Right lobe of liver (tissue), 4 donors: ENCODE measurements around the gene KCND3.

Experiments
- CTCF ChIP-seq, 4 donors: fragments of 200-600 bp in 3 of 4; fragments of 450-650 bp in 1 of 4; IDR thresholded peaks; one replicate each; pipeline versions ENCODE4 v1.5.1 to v1.8.0; 2016 to 2022; ENCODE audit warnings: antibody characterized with exemption in 4 of 4, mild to moderate bottlenecking in 2 of 4
- POLR2A ChIP-seq: fragments of 450-650 bp; IDR thresholded peaks from one replicate; pipeline ENCODE4 v1.6.1; 2017; ENCODE audit warnings: antibody characterized with exemption, mild to moderate bottlenecking
- donor health status: DM: no; HTN: no; CAD: no.
- donor health status: DM: no; HTN: no; CAD: no.
- donor health status: DM: no; HTN: yes; CAD: no.

GRCh38 chr1:111851552-111851951, 137.9 kb downstream of the KCND3 start:
- TF ChIP-seq CTCF (IDR thresholded peaks at IDR 0.05) = no peak
- TF ChIP-seq POLR2A = no peak
